GM08714 (cell line): ENCODE results near the gene MINDY4.
"Not testable (repeated sequence)": the region's sequence is repeated elsewhere in the genome, so short reads cannot be mapped to it uniquely, and the experiment has no call there.

Experiments used
- H3K4me3 ChIP-seq: fragments of 200-500 bp; sonication (Bioruptor generic); 2 replicates; pipeline ENCODE4 v1.5.1; 2014; ENCODE audit warnings: mild to moderate bottlenecking, low read length, inconsistent platforms
- ZNF274 ChIP-seq: IDR thresholded peaks from 2 replicates; pipeline ENCODE4 v1.6.1; 2012; ENCODE audit warnings: mild to moderate bottlenecking, low read depth, low read length

Gene MINDY4

GRCh38 chr7:30815951-30816644 is 44.9 kb downstream of the MINDY4 start:
- H3K4me3 ChIP-seq = no peak overlapping the region
- TF ChIP-seq ZNF274 = no peak

- no peak overlapping the region for H3K4me3 ChIP-seq
- TF ChIP-seq ZNF274 = no peak
These were observed 45.6 kb downstream of the MINDY4 start for GRCh38 chr7:30816645-30817370.

- TF ChIP-seq ZNF274 = no peak
- no peak overlapping the region for H3K4me3 ChIP-seq
These were observed 46.2 kb downstream of the MINDY4 start for GRCh38 chr7:30817371-30817767.

GRCh38 chr7:30824821-30825720 is 53.9 kb downstream of the MINDY4 start:
- no peak for TF ChIP-seq ZNF274
- H3K4me3 ChIP-seq = no peak overlapping the region

- TF ChIP-seq ZNF274 = no peak
These were observed 55.0 kb downstream of the MINDY4 start for GRCh38 chr7:30826181-30826580.

GRCh38 chr7:30828591-30828990 is 57.4 kb downstream of the MINDY4 start:
- no peak for TF ChIP-seq ZNF274
- H3K4me3 ChIP-seq = no peak overlapping the region

More at GRCh38 chr7:30826181-30826580, 55.0 kb downstream of the MINDY4 start:
- H3K4me3 ChIP-seq = no peak overlapping the region

- no peak for TF ChIP-seq ZNF274
- H3K4me3 ChIP-seq = no peak overlapping the region
These were observed 58.3 kb downstream of the MINDY4 start for GRCh38 chr7:30829471-30829870.

GRCh38 chr7:30831227-30831626 is 60.0 kb downstream of the MINDY4 start:
- no peak for TF ChIP-seq ZNF274
- H3K4me3 ChIP-seq = no peak overlapping the region

GRCh38 chr7:30831936-30832335 is 60.7 kb downstream of the MINDY4 start:
- no peak for TF ChIP-seq ZNF274
- no peak overlapping the region for H3K4me3 ChIP-seq

GRCh38 chr7:30834017-30834674 is 62.9 kb downstream of the MINDY4 start:
- H3K4me3 ChIP-seq = not testable (repeated sequence)

GRCh38 chr7:30835396-30835915 is 64.2 kb downstream of the MINDY4 start:
- H3K4me3 ChIP-seq = no peak overlapping the region
- TF ChIP-seq ZNF274 = no peak

- no peak overlapping the region for H3K4me3 ChIP-seq
- TF ChIP-seq ZNF274 = no peak
These were observed 65.8 kb downstream of the MINDY4 start for GRCh38 chr7:30836991-30837390.

- no peak for TF ChIP-seq ZNF274
- no peak overlapping the region for H3K4me3 ChIP-seq
These were observed 66.4 kb downstream of the MINDY4 start for GRCh38 chr7:30837581-30837980.

- H3K4me3 ChIP-seq = no peak overlapping the region
- no peak for TF ChIP-seq ZNF274
These were observed 66.8 kb downstream of the MINDY4 start for GRCh38 chr7:30838008-30838407.
